Osteoblast (primary cell): ENCODE data around the gene MPV17L. TPM values are rescaled to one million over a fixed set of nuclear protein-coding genes. Genes with fewer than 3 reads are reported as not detected.
"Not testable (repeated sequence)": the region's sequence is repeated elsewhere in the genome, so short reads cannot be mapped to it uniquely, and the experiment has no call there.

ENCODE experiments used
- DNase-seq: peaks from one replicate; pipeline ENCODE4 v3.0.0; 2011; ENCODE audit warnings: low spot score, mixed read lengths; ENCODE audit not compliant: insufficient read length; ENCODE audit errors: missing footprints
- H2AFZ ChIP-seq: 2 replicates; pipeline ENCODE4 v1.6.0; 2011; ENCODE audit warnings: mild to moderate bottlenecking, low read length
- H3K27ac ChIP-seq: 2 replicates; pipeline ENCODE4 v1.5.1; 2011; ENCODE audit warnings: mild to moderate bottlenecking, low read depth, low read length, moderate library complexity
- H3K27me3 ChIP-seq: 2 replicates; pipeline ENCODE4 v1.6.0; 2012; ENCODE audit warnings: mild to moderate bottlenecking, control low read depth, inconsistent platforms, low read length, moderate library complexity; ENCODE audit not compliant: insufficient read depth
- H3K36me3 ChIP-seq: 2 replicates; pipeline ENCODE4 v1.5.1; 2011; ENCODE audit warnings: mild to moderate bottlenecking, low read length, control low read depth, moderate library complexity; ENCODE audit not compliant: insufficient read depth
- H3K4me1 ChIP-seq: 2 replicates; pipeline ENCODE4 v1.5.1; 2011; ENCODE audit warnings: mild to moderate bottlenecking, low read length, control low read depth, moderate library complexity; ENCODE audit not compliant: insufficient read depth
- H3K4me2 ChIP-seq: 2 replicates; pipeline ENCODE4 v1.6.0; 2011; ENCODE audit warnings: mild to moderate bottlenecking, low read length; ENCODE audit not compliant: insufficient read depth
- H3K4me3 ChIP-seq: fragments of 200-600 bp; sonication (generic); 3 replicates; pipeline ENCODE4 v1.5.1; 2012; ENCODE audit warnings: mild to moderate bottlenecking, low read length, inconsistent platforms; ENCODE audit not compliant: insufficient read depth
- H3K79me2 ChIP-seq: 2 replicates; pipeline ENCODE4 v1.6.0; 2012; ENCODE audit warnings: mild to moderate bottlenecking, low read length, control low read depth, inconsistent platforms; ENCODE audit not compliant: insufficient read depth
- H3K9me3 ChIP-seq: 2 replicates; pipeline ENCODE4 v1.5.1; 2011; ENCODE audit warnings: low read depth, low read length, control low read depth
- H4K20me1 ChIP-seq: 2 replicates; pipeline ENCODE4 v1.6.0; 2012; ENCODE audit warnings: mild to moderate bottlenecking, low read length, control low read depth; ENCODE audit not compliant: insufficient read depth
- total RNA-seq: library from RNA; depleted of rRNA; stranded (reverse); fragments of >200 nt; gene quantifications from 2 replicates; pipeline ENCODE4 v1.2.3, GENCODE V29; 2012
- TF ChIP-seq, protein P1 (sequence below): IDR thresholded peaks from 2 replicates; pipeline ENCODE4 v1.5.1; 2011; ENCODE audit warnings: mild to moderate bottlenecking, low read depth, low read length, moderate library complexity; ENCODE audit errors: extremely low read depth

The MPV17L gene
- total RNA-seq, 1 donor, result 0.36 TPM

DNA sequence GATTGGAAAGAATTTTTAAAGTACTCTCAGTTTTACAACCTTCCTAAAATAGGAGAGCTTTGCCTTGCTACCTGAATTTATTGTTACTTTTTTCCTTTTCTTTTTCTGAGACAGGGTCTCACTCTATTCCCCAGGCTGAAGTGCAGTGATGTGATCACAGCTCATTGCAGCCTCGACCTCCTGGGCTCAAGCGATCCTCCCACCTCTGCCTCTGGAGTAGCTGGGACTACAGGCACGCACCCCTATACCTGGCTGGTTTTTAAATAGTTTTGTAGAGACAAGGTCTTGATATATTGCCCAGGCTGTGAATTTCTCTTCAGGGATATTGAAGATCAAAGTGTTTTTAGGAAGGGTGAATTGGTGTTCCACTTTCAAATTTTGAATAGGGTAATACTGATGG lies 3.8 kb downstream of the MPV17L start:
- no peaks in the 10 kb centered on the region for H3K9me3 ChIP-seq
- no peaks in the 10 kb centered on the region for H3K27me3 ChIP-seq
- no peaks in the 10 kb centered on the region for H4K20me1 ChIP-seq
- H3K4me2 ChIP-seq, result no peak overlapping the region
- no peak overlapping the region for H3K27ac ChIP-seq
- no peak overlapping the region for H2AFZ ChIP-seq
- H3K36me3 ChIP-seq, result no peaks in the 10 kb centered on the region
- no peak for DNase-seq
- TF ChIP-seq, protein P1, sequence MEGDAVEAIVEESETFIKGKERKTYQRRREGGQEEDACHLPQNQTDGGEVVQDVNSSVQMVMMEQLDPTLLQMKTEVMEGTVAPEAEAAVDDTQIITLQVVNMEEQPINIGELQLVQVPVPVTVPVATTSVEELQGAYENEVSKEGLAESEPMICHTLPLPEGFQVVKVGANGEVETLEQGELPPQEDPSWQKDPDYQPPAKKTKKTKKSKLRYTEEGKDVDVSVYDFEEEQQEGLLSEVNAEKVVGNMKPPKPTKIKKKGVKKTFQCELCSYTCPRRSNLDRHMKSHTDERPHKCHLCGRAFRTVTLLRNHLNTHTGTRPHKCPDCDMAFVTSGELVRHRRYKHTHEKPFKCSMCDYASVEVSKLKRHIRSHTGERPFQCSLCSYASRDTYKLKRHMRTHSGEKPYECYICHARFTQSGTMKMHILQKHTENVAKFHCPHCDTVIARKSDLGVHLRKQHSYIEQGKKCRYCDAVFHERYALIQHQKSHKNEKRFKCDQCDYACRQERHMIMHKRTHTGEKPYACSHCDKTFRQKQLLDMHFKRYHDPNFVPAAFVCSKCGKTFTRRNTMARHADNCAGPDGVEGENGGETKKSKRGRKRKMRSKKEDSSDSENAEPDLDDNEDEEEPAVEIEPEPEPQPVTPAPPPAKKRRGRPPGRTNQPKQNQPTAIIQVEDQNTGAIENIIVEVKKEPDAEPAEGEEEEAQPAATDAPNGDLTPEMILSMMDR, result no peak
- H3K79me2 ChIP-seq, result no peaks in the 10 kb centered on the region
- no peak overlapping the region for H3K4me3 ChIP-seq
- H3K4me1 ChIP-seq, result no peaks in the 10 kb centered on the region

DNA sequence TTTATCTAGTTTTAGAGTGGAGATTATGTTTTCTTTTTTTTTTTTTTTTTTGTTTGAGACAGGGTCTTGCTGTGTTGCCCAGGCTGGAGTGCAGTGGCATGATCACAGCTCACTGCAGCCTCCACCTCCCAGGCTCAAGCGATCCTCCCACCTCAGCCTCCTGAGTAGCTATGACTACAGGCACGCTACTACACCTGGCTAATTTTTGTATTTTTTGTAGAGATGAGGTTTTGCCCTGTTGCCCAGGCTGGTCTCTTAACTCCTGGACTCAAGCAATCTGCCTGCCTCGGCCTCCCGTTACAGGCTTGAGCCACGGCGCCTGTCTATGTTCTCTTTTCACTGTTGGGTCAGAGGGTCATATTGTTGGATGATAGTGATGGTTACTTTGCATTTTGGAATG lies 4.8 kb downstream of the MPV17L start:
- H3K27me3 ChIP-seq, H3K4me3 ChIP-seq, H3K36me3 ChIP-seq, H3K27ac ChIP-seq, DNase-seq, H3K79me2 ChIP-seq, H3K9me3 ChIP-seq, H3K4me2 ChIP-seq, H4K20me1 ChIP-seq, H3K4me1 ChIP-seq, H2AFZ ChIP-seq: not testable (repeated sequence)

DNA sequence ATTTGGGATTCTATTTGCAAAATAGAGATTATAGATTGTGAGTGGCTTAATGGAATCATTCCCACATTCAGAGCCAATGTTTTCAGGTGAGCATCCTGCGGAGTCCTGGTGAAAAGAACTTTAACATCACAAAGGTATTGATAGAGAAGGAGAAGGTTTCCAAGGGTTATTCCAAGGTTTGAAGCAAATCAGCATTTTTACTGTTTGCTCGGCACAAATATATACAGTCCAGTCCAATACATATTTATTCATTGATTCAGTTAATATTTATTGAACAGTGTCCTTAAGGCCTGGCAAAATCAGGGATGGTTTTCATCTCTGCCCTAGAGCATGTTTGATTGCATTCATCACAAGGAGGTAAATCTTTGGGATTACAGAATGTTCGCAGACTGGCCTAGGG lies 6.4 kb downstream of the MPV17L start:
- H3K4me1 ChIP-seq, result no peaks in the 10 kb centered on the region
- no peaks in the 10 kb centered on the region for H3K36me3 ChIP-seq
- H3K4me2 ChIP-seq, result no peak overlapping the region
- no peaks in the 10 kb centered on the region for H4K20me1 ChIP-seq
- TF ChIP-seq, protein P1, result no peak
- no peak overlapping the region for H3K4me3 ChIP-seq
- H2AFZ ChIP-seq, result no peak overlapping the region
- H3K9me3 ChIP-seq, result no peaks in the 10 kb centered on the region
- no peak for DNase-seq
- no peak overlapping the region for H3K27ac ChIP-seq
- H3K79me2 ChIP-seq, result no peaks in the 10 kb centered on the region
- H3K27me3 ChIP-seq, result no peaks in the 10 kb centered on the region

GRCh38 chr16:15403392-15403995 lies 7.9 kb downstream of the MPV17L start:
- H2AFZ ChIP-seq, result no peak overlapping the region
- no peaks in the 10 kb centered on the region for H3K9me3 ChIP-seq
- no peak overlapping the region for H3K27ac ChIP-seq
- no peaks in the 10 kb centered on the region for H3K79me2 ChIP-seq
- H3K36me3 ChIP-seq, result no peaks in the 10 kb centered on the region
- H3K4me1 ChIP-seq, result no peaks in the 10 kb centered on the region
- H3K27me3 ChIP-seq, result no peaks in the 10 kb centered on the region
- DNase-seq, result no peak
- no peak overlapping the region for H3K4me3 ChIP-seq
- H3K4me2 ChIP-seq, result no peak overlapping the region
- TF ChIP-seq, protein P1, result no peak
- H4K20me1 ChIP-seq, result no peaks in the 10 kb centered on the region

DNA sequence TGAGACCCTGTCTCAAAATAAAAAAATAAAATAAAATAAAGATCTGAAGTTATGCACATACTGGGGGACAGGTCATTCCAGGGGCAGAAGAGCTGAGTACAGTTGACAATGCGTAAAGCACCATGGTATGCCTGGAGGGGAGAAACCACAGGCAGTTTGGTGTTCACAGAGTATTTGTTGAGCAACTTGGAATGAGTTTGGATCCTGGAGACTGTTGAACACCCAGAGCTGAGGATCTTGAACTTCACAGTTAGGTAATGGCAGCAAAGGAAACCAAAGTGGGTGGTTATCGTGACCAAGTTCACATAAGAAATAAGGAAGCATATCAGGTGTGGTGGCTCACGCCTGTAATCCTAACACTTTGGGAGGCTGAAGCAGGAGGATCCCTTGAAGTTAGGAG lies 8.5 kb downstream of the MPV17L start:
- not testable (repeated sequence) for H3K9me3 ChIP-seq

More for the DNA sequence above, 8.5 kb downstream of the MPV17L start:
- not testable (repeated sequence) for H3K27ac ChIP-seq, DNase-seq, H3K4me3 ChIP-seq, H3K27me3 ChIP-seq, H3K36me3 ChIP-seq, H3K4me1 ChIP-seq, H3K4me2 ChIP-seq, H2AFZ ChIP-seq, H4K20me1 ChIP-seq, H3K79me2 ChIP-seq
